ENCODE results near the gene SFTA2.
A peak's percentile ranks its signal among the peaks of the same experiment; 100 is the strongest.

SFTA2 gene

DNA sequence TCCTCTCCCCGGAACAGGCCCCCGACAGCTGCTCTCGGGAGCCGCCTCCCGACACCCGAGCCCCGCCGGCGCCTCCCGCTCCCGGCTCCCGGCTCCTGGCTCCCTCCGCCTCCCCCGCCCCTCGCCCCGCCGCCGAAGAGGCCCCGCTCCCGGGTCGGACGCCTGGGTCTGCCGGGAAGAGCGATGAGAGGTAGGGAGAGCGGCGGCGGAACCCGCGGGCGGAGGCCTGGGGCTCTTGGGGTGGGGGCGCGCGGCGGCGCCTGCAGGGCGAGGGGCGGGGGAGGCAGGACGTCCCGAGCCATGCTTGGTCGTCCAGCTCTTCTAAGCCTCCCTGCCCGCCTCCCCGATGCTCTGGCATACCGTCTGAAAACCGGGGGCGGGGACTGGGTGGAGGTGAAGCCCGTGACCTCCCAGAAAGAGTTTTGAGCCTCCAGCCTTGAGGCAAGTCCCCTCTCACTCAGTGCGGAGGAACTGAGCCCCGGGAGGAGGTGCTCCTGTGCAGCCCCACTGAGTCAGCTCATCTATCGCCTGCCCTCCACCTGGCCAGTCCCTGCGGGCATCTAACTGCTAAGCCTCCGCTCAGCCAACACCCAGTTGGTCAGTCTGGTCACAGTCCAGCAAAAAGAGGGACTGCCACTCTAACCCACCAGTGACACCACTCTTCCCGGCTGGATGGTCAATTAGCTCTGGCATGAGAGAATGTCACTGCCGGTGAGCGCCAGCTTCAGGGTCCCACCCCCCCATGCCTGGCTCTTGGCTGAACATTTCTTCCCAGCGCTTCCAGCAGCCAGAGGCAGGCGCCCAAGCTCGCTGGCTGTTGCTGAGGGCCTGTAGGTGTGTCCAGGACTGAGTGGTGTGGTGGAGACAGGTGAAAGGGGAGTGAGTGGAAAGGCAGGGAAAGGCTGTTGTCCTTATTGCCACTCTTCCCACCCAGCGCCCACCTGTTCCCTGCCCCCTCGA, 47.2 kb downstream of the SFTA2 start:
- intact Hi-C loops (cut with DNase I) = loop anchor here (2.0 to 10.0 kb wide), 2 partner anchors 28 to 140 kb away; partner anchors contain the start of genes FLOT1 and IER3

DNA sequence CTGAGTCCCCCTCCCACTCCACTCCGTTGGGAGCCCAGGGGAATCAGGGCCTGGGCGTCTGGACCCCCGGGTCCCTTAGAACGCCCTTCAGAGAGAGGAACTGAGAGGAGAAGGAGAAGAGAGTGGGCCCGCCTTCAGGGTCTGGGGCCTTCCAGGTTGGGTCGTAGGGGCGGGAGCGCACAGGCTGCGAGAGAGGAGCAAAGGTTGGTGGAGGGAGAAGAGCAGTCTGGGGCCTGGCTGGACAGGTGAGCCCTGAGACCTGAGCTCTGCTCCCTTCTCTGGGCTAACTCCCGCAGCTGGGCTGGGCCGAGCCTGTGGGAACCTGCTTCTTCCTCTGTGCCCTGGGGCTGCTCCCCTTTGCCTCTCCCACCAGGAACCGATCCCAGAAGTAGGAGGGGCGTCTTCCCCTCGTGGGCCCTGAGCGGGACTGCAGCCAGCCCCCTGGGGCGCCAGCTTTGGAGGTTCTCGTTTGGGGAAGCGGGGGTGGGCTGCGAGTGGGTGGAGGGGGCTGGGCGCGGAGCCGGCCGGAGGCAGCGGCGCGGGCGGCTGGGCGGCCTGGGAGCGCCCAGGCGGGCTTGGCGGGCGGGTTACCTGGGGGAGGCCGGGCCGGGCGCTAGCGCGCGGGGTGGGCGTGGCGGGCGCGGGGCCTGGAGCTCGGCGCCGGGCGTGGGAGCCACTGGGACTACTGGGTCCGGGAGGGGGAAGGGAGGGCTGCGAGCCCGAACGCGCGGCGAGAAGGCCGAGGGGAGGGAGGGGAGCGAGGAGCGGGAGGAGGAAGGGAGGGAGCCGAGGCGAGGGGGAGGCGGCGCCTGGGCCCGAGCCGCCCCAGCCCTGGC, 48.1 kb downstream of the SFTA2 start, which contains the start of gene DDR1:
Gene DDR1, plus strand, starts transcription at position 835 of the 836 bp plus-strand sequence. CDS start 4,211 bp downstream, outside the sequence.
- intact Hi-C loops (cut with DNase I) = loop anchor here (2.0 to 10.0 kb wide), 2 partner anchors 29 to 139 kb away; partner anchors contain the start of genes FLOT1 and IER3
- peak; percentile 40 to 96 (median 88) for DNase-seq

More for the DNA sequence above, 47.2 kb downstream of the SFTA2 start:
- DNase-seq = peak in 38 of 42 donors; percentile 45 to 84 (median 64)

DNA sequence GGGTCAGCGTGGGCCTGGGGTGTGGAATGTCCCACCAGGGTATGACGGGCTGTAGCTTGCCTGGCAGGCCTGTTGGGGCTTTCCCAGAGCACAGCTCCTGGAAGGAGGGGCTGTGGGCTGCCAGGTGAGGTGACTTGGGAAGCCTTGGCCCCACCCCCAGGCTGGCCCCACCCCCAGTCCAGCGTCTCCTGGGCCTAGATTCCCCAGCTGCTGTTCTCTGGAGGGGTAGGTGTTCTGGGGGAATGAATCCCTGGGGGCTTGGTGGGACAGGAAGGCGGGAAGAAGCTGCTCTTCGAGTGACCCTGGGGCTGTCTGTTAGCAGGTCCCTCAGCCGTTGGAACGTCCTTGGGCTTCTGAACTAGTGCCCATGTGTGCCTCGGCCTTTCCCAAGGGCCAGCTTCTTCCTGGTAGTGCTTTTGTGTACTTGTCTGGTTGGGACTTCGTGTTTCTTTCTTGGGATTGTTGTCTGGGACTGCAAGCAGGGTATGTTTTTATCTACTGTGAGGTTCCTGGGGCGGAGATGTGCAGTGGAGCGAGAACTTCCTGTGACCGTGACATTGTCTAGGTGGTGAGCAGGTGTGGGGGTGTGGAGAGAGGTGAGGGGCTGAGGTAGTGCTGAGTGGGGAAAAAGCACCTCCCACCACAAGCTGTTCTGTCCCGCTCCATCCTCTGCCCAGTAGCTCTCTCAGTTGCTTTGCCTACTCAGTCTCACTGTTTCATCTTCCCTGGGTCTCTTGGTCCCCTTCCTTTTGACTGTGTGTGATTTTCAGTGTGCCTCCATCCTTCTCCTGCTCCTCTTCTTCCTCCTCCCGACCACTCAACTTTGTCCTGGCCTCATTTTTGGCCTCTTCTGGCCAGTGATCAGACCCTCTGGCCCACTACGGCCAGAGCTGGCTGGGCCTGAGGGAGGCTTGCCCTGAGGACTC, 48.9 kb downstream of the SFTA2 start:
- intact Hi-C loops (cut with DNase I) = loop anchor here (10.0 kb wide), 1 partner anchor 138 kb away; the partner anchor contains the start of genes FLOT1 and IER3
- DNase-seq = no peak

DNA sequence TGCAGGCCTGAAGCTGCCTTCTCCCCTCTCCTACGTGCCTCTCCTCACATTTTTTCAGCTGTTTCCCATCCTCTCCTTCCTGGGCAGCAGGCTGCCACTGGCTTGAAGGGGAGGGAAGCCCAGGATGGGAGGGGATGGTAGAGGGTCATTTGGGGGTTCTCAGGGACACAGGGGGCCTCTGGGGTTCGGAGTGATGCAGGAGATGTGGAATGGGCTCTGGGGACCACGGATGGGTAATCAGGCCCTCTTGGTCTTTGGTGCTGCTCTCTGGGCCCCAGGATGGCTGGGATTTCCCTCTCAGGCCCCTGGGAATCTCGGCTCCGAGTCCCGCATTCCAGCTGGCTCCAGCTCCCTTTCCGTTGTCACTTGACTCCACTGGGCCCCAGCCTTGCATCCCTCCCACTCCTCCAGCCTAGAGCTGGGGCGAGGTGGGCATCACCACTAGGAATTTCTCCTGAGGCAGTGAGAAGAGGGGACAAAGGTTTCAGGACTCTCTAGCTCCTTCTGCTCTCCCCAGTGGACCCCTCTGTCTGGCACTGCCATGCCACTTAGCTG, 49.7 kb downstream of the SFTA2 start:
- DNase-seq = peak in 1 of 42 donors; percentile 28
- intact Hi-C loops (cut with DNase I) = loop anchor here (10.0 kb wide), 1 partner anchor 137 kb away; the partner anchor contains the start of genes FLOT1 and IER3

DNA sequence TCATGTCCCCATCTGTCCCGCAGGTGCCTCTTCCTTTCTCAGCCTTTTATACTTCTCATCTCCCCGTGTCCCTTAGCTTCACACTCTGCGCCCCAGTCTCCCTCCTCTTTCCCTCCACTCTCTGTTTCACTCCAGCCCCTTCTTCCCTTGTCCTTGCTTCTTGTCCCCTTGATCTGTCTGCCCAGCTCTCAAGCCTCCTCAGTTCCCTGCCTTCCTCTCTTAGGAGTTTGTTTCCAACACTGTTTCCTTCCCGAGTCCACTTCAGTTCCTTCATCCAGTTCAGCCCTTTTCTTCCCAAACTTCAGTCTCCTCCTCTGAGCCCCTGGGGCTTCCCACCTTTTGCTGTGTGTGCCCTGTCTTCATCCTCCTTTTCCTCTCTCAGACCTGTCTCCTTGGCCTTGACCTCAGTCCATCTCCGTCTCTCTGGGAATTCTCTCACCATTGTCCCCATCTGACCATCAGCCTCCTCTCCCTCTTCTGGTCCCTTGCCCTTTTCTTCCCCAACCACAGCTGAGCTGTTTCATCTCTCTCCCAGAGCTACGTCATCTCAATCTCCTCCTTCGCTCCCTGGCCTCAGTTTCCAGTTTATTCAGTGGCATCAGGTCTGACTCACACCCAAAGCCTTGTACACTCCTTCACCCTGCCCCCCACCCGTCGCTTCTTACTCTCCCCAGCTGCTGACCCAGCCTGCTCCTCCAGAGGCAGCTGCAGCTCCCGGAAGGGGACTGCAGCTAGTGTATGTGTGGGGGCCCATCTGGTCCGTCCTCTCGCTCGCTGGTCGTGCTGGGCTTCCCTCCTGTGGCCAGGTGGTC, 50.4 kb downstream of the SFTA2 start:
- intact Hi-C loops (cut with DNase I) = loop anchor here (10.0 kb wide), 1 partner anchor 137 kb away; the partner anchor contains the start of genes FLOT1 and IER3
- peak in 23 of 42 donors; percentile 32 to 77 (median 50) for DNase-seq
